DLD1 (cell line): Measurements from ENCODE around the gene KRT81.
"Not testable (repeated sequence)": the region's sequence is repeated elsewhere in the genome, so short reads cannot be mapped to it uniquely, and the experiment has no call there.

Source experiments
- in situ Hi-C: cut with HindIII; loops from 2 replicates; pipeline ENCODE4 v1.10.0; 2017; ENCODE audit warnings: low sequenced_read_pairs

The KRT81 gene

DNA sequence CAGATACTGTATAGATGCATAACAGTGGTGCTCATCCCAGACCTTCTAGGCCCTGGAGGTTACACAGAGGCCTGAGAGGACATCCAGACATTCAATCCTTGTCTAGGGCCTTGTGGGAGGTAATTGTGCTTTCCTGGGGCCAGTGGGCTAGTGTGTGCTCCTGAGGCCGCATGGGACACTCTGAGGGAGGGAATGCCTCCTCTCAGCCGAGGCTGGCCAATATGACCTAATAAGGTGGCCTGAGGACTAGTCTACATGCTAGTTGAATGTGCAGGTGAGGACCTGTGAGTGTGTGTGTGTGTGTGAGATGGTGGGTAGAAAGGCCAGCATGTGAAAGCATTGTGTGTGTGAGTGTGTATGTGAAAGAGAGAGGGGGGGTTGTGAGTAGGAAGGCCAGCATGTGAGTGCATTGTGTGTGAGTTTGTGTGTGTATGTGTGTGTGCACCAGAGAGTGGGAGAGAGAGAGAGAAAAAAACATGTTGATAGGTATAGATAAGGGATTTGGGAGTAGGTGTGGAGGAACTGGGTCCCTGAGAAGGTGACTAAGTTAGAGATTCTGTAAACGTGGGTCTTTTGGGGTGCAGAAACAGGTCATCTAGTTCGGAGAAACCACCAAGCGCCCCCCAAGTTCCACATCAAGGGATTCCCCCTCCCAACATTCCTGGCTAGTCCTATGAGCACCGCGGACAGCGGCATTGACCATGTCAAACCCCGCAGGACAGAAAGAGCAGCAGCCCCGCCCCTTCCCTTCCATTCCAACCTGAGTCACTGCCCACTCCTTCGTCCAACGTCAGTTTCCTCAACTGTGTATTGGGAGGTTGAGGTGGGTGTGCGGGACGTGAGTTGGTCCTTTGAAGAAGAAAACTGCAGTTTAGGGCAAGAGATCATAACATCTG, 9.7 kb upstream of the KRT81 start:
- in situ Hi-C loops: no loop called here

DNA sequence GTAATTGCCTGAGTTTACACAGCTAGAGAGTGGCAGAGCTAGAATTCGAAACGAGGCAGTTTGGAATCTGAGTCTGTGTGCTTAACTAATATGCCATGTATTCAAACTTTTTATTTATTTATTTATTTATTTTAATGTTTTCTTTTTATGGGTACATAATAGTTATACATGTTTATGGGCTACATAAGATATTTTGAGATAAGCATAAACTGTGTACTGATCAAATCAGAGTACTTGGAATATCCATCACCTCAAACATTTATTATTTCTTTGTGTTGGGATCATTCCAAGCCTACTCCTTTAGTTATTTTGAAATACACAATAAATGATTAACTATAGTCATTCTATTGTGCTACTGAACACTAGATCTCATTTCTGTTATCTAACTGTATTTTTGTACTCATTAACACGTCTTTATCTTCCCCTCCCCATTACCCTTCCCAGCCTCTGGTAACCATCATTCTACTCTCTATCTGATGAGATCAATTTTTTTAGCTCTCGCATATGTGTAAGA, 7.4 kb upstream of the KRT81 start:
- in situ Hi-C loops: no loop called here

DNA sequence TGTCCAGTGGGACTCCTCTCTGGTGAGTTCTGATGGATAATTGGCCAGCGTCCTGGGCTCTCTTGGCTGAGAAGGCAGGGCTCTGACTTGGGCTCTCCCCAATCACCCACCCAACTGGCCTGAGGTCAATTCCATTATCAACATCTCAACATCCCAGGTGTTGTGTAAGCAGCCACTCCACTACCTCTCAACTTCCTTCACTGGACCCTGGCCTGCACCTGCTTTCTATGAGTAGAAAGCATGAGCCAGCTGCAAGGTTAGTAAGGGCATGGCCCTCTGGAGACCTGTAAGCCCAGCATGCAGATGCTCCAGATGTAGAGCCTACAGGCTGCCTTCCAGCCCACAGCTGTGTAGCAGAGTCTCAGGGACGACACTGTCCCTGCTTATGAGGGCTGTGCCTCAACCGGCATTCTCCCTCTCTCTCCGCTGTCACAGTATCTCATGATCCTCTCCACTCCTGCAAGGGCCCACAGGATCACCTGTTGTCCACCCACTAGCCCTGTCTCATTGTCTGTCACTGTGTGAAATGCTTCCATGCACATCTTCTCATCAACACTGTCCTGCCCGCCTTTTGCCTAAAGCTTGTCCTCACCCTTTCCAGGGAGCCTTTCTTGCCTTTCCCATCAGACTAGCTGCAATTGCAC, 5.4 kb upstream of the KRT81 start:
- in situ Hi-C loops: no loop called here

- in situ Hi-C loops: no loop called here
Observed at GRCh38 chr12:52295663-52296062, 4.3 kb upstream of the KRT81 start.

DNA sequence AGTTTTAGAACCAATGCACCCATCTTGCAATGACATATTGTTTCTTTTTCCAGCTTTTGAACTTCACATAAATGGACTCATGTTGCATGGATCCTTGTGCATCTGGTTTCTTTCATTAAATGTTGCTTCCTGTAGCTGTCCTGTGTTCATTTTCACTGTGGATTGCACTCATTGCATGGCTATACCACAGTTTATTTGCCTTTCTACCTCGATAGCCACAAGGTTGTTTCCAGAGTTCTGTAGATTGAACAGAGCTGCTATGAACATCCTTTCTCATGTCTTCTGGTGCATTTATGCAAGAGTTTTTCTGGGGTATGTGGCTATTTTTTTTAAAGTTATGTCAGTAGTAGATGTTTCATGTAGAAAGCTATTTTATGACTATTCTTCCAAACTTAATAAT, 3.5 kb upstream of the KRT81 start:
- in situ Hi-C loops: no loop called here

DNA sequence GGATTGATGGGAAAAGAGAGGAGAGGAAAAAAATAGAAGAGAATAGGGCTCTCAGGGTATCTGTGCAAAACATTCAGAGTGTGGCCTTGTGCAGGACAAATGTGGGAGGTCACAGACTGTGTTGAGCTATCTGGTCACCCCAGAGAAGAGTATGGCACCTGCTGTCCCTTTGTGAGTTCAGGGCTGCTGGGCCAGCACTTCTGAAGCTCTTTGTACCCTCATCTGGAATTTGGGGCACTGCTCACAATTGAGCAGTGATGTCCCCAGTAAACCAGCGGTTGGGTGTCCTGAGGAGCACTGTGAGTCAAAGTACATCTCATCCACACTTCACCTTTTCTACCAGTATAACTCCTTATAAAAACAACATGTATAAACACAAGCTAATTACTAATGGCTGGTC, 2.6 kb upstream of the KRT81 start:
- in situ Hi-C loops: no loop called here

DNA sequence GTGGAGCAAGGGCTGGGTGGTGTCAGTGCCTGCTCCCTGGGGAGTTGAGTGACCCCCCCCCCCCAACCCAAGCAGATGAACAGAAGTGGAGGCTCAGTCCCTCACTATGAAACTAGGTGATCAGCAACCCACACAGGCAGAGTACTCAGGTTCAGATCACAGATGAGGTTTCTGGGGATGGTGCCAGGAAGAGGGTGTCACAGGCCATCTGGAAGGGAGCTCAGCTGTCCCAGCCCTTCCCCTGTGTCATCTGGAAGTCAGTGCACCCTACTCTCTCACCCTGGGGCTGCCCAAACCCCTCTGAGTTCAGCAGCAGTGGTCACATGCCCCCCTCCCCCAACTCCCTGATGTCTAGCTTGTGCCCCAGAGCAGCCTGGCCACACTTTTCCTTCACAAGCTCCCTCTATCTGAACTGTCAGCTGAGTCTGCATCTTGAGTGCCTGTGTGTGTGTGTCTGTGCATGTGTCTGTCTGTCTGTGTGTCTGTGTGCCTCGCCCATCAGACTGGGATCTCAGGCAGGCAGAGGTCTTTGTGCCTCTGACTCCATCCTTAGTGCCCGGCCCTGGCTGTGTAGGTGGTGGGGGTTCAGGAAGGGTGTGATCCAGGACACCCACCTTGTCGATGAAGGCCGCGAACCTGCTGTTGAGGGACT, 725 bp downstream of the KRT81 start:
- in situ Hi-C loops: not testable (repeated sequence)

GRCh38 chr12:52287816-52288805, 3.2 kb downstream of the KRT81 start:
- in situ Hi-C loops: loop anchor here (10.0 kb wide), 1 partner anchor 73 kb away; no protein-coding TSS in a partner anchor

GRCh38 chr12:52286857-52287785, 4.2 kb downstream of the KRT81 start:
- in situ Hi-C loops: loop anchor here (10.0 kb wide), 1 partner anchor 72 kb away; no protein-coding TSS in a partner anchor

DNA sequence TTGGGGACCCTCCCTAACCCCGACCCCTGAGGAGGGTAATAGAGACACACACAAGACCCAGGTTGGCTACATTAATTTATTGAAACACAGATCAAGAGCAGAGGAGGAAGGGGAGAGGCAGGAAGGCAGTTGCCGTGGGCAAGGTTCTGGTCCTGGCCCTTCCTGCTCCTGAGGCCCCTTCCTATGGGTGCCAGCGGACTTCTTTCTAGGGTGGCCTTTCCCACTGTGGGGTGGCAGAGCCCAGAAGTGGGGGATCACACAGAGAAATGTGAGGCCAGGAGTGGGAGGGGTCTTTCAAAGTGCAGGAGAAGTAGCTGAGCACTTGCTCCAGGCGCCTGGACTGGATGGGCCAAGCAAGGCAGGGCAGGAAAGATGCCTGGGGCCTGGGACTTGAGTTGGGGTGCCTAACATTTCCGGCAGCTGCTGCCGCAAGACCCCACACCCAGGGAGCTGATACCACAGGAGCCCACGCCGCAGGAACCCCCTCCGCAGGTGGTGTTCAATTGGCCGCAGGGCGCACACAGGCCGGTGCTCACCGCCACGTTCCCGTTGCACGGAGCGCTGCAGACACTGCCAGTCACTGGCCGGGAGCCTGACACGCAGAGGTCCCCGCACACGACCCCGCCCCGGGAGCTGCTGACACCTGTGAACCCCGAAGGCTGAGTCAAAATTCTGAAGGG, 5.3 kb downstream of the KRT81 start:
- in situ Hi-C loops: loop anchor here (10.0 kb wide), 1 partner anchor 71 kb away; no protein-coding TSS in a partner anchor

DNA sequence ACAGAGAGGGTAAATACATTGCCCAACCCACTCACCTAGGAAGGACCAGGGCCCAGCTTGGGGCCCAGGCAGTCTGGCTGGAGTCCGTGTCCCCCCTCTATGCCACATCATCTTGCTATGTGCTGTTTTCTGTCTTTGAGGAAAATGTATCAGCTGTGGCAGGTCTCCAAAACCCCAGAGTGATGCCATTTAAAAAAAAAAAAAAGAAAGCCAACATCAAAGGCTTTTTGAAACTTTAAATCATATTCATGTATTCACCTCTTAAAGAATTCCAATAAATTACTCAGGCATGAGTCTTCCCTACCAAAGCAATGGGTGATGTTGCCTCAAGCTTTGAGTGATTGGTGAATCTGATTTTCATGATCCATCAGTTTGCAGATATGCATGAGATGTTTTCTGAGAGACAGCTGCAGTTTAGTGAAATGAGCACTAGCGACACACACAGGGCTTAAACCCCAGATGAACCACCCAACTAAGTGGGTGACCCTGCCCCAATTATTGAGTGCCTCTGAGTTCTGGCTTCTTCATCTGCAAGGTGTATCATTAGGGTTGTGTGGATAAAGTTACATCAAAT, 6.1 kb downstream of the KRT81 start:
- in situ Hi-C loops: loop anchor here (10.0 kb wide), 1 partner anchor 70 kb away; no protein-coding TSS in a partner anchor

DNA sequence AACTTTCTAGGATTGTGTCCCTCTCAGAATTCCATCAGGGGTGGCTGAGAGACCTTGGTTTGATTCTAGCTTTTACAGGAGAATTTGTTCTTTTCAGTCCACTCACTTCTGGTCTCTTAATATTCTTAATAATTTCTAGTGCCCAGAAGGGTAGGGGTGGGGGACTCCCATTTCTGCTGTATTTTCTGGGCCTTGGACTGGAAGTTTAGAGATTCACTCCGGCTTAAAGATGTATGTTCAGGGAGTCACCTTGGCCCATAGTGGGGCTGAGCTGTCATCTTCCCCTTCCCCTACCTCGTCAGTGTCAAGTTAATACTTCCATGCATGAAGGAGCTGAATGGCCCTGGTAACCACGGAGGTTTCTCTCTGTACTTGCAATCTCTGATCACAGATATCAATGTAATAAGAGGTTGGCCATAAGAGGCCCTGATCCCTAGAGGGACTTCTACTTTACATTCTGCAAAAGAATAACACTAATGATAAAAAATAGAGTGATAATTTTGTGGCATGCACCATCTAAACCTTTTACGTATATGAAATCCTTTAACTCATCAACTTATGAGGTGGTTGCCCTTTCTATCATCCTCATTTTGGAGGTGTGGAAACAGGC, 6.7 kb downstream of the KRT81 start:
- in situ Hi-C loops: loop anchor here (10.0 kb wide), 1 partner anchor 70 kb away; no protein-coding TSS in a partner anchor

GRCh38 chr12:52280796-52281560, 10.4 kb downstream of the KRT81 start:
- in situ Hi-C loops: loop anchor here (10.0 kb wide), 1 partner anchor 66 kb away; no protein-coding TSS in a partner anchor

DNA sequence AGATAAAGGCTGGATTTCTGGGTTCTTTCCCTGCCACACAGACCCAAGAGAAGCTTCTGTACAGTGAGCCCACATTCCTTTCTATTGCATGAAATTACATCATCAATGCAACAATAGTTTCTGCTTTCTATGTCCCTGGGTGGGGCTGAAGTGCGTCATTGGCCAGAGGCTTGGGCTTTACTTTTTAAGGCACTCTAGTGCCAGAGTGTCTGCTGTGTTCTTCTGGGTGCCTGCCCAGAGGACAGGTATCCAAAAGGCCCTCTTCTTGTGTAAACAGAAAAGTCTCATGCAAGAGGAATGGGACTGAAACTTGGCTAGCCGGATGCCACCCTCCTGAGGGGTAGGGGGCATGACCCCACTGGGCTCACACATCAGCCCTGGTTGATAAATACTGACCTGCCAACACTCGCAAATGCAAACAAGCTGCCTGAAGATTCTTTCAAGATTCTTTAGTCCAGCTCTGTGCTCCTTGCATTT, 11.0 kb downstream of the KRT81 start:
- in situ Hi-C loops: loop anchor here (10.0 kb wide), 1 partner anchor 66 kb away; no protein-coding TSS in a partner anchor

DNA sequence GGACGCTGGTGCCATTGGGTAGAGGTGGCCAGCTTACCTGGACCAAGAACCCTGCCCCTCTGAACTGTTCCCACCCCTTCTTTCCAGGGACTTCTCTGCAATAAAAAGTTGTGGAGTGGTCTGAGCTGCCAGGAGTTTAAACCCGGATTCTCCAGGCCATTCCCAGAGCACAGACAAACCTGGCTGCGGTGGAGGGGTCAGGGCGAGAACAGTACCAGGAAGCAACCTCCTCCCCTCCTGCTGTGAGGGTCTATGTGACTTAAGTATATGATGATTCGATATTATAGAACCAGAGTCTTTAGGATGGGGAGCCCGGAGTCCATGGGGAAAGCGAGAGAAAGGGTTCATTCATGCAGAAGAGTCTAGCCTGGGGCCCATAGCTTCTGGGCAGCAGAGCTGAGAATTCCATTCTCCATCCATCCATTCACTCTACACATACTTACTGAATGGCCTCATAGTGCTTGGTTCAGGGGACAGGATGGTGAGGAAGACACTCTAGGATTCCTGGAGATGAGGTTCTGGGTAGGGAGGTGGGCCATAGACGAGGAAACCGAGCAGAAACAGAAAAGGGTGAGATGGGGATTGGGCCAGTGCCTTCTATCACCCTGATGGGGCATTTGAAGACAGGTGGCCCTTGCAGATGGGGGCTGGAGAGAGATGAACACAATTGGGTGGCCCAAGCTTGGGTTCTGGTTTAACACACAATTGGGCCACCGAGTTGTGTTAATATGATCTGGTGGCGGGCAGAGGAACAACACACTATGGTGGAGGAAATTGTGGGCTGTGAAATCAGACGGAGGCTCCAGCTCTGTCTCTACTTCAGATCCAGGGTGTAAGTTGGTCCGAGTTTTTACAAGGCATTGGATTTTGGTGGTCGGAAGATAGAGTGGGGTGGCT, 11.7 kb downstream of the KRT81 start:
- in situ Hi-C loops: loop anchor here (10.0 kb wide), 1 partner anchor 65 kb away; no protein-coding TSS in a partner anchor
